ENCODE data around the gene DNMT3A.

GRCh38 chr2:25389161-25389560, 47.4 kb upstream of the DNMT3A start:
- TF ChIP-seq, protein P1, sequence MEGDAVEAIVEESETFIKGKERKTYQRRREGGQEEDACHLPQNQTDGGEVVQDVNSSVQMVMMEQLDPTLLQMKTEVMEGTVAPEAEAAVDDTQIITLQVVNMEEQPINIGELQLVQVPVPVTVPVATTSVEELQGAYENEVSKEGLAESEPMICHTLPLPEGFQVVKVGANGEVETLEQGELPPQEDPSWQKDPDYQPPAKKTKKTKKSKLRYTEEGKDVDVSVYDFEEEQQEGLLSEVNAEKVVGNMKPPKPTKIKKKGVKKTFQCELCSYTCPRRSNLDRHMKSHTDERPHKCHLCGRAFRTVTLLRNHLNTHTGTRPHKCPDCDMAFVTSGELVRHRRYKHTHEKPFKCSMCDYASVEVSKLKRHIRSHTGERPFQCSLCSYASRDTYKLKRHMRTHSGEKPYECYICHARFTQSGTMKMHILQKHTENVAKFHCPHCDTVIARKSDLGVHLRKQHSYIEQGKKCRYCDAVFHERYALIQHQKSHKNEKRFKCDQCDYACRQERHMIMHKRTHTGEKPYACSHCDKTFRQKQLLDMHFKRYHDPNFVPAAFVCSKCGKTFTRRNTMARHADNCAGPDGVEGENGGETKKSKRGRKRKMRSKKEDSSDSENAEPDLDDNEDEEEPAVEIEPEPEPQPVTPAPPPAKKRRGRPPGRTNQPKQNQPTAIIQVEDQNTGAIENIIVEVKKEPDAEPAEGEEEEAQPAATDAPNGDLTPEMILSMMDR (IDR thresholded peaks at IDR 0.05 in 4 of 5, conservative IDR thresholded peaks at IDR 0.05 in 1 of 5): no peak
- no peak for TF ChIP-seq POLR2A (IDR thresholded peaks at IDR 0.05)
